ENCODE data around the gene MSH3.
"Not testable (repeated sequence)": the region's sequence is repeated elsewhere in the genome, so short reads cannot be mapped to it uniquely, and the experiment has no call there.

The MSH3 gene

GRCh38 chr5:80752427-80752826 is 98.0 kb downstream of the MSH3 start:
- no peak for DNase-seq (ENCODE audit: low read depth in 2 of 2, low spot score in 1 of 2)

GRCh38 chr5:80753712-80754111 is 99.3 kb downstream of the MSH3 start:
- DNase-seq (ENCODE audit: low read depth in 2 of 2, low spot score in 1 of 2): no peak

DNA sequence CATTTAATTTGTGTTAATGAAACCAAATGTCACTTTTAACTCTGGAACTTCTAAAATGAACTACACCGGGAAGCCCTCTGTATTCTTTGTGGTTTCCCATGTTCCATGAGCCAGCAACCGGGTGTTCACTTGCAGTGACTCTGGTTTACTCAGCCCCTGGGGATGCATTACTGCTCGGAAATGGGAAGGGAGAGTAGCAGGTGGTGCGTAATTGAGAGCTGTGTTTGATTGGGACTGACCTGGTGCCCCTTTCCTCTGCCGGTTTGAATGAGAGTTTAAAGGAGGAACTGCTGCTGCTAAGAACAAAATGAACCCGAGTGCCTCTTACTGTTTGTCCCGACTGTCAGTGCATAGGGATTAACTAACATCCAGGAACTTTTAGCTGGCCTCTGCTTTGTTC is 100.4 kb downstream of the MSH3 start:
- no peak for DNase-seq (ENCODE audit: low read depth in 2 of 2, low spot score in 1 of 2)

DNA sequence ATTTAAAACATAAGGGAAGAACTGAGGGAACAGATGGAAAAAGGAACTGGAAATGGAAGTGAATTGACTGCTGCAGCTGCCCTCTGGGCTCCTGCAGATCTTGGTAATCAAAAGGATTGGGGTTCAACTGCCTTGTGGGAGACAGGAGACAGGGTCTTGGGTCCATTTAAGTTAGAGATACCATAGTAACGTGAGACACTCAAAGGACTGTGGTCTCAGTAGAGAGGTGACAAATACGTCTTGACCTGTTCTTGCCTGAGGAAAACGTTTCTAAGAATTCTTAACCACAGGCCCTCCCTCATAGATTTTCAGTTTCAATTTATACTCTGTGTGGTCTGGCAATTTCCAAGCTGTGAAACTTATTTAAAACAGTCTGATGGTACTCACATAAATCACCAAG is 101.2 kb downstream of the MSH3 start:
- DNase-seq (ENCODE audit: low read depth in 2 of 2, low spot score in 1 of 2): no peak

DNA sequence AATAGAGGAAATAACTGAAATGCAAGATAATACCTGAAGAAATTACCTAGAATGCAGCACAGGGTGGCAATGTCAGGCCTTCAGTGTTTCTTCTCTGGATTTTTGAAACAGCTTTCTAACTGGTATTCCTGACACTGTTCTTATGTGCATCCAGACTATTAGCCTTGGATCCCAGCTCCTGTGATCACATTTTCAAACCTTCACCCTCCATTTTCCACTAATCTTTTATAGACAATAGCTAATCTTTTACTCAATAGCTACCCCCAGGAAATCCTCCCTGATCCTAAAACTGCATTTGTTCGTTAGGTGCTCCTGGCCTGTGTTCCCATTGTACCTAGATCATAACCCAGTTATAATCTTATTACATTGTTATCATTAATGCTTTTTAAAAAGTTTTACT is 101.8 kb downstream of the MSH3 start:
- no peak for DNase-seq (ENCODE audit: low read depth in 2 of 2, low spot score in 1 of 2)

- no peak for DNase-seq (ENCODE audit: low read depth in 2 of 2, low spot score in 1 of 2)
These were observed 102.8 kb downstream of the MSH3 start for GRCh38 chr5:80757290-80757689.

GRCh38 chr5:80759866-80760577 is 105.6 kb downstream of the MSH3 start:
- DNase-seq (ENCODE audit: low read depth in 2 of 2, low spot score in 1 of 2): no peak

DNA sequence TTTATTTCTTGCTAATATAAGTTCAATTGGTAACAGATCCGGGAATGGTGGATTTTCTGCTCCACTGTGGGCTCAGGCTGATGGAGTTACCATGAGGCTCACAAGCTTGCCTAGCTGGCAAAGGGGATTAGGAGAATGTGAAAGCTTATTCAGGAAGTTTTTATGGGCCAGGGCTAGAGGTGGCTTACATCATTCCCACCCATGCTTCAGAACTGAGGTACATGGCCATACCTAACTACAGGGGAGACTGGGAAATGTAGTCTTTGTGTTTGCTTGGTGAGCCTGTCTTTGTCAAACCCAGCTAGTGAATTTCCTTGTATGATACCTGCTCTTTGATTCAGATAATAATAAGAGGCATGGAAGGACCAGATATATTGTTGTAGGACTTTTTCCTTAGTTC is 106.2 kb downstream of the MSH3 start:
- DNase-seq (ENCODE audit: low read depth in 2 of 2, low spot score in 1 of 2): no peak

GRCh38 chr5:80761176-80761575 is 106.7 kb downstream of the MSH3 start:
- DNase-seq (ENCODE audit: low read depth in 2 of 2, low spot score in 1 of 2): no peak

- DNase-seq (ENCODE audit: low read depth in 2 of 2, low spot score in 1 of 2): no peak
These were observed 107.5 kb downstream of the MSH3 start for GRCh38 chr5:80761966-80762365.

DNA sequence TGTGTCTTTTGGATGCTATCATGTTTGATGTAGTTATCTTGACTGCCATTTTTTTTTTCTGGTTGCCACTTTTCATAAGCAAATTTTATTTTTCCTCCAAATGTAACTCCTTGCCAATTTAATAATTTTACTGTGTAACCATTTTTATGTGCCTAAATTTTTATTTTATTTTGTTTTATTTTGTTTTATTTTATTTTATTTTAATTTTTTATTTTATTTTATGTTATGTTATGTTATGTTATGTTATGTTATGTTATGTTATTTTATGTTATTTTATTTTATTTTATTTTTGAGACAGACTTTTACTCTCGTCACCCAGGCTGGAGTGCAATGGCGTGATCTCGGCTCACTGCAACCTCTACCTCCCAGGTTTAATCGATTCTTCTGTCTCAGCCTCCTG is 108.1 kb downstream of the MSH3 start:
- DNase-seq (ENCODE audit: low read depth in 2 of 2, low spot score in 1 of 2): no peak

DNA sequence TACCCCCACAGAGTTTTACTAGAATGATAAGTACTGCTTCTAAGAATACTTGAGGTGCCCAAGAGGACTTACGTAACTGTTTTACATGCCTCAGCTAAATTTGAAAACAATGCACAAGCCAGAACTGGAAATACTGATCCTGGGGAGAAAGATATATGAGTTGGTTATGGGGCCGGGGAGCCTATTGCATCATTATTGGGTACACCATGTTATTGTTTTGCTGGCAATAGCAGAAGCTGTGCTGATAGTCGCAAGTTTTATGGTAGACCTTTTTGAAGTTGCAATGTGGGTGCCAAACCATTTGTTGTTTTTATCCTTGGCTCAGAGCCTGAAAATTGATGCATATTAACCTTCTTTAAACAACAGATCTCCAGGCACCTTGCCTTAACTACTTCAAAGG is 108.8 kb downstream of the MSH3 start:
- DNase-seq (ENCODE audit: low read depth in 2 of 2, low spot score in 1 of 2): no peak

- no peak for DNase-seq (ENCODE audit: low read depth in 2 of 2, low spot score in 1 of 2)
These were observed 109.6 kb downstream of the MSH3 start for GRCh38 chr5:80763873-80764647.

GRCh38 chr5:80764786-80765185 is 110.3 kb downstream of the MSH3 start:
- no peak for DNase-seq (ENCODE audit: low read depth in 2 of 2, low spot score in 1 of 2)

DNA sequence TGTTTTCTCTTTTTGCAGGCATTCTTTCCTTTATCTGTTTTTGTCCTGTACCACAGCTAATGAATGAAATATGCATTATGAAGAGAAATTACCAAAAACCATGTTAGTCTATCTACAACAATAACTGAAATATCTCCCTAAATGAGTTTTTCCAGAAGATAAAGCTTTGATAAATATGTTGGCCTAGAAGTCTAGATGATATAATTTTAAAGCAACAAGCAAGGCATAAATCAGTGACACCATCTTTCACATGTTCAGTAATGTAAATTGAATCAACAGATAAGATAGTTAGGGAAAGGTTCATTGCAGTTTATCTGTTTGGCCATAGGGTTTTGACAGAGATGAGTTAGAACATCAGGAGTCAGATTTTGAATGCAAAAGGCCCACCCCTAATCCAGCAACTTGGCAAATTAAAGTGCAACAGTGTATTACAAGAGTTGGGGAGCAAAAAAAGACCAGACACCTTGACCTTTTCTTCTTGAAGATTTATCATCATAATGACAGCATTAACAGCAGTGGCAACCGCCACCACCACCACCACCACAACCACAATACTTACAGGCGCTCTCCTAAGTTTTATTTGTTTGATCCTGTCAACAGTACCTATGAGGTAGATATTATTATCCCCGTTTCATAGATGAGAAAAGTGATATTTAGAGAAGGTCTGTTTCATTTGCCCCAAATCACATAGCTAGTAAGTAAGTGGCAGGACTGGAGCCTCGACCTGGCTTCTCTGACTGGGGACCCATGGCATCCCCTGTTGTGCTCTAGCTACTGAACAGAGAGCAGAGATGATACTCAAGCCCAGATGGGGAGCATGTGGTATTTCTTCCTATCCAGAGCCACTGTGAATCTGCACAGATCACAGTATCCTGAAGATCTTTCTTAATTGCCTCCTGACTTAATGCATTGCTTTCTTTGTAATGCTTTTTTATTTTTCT is 123.2 kb downstream of the MSH3 start:
- DNase-seq (ENCODE audit: low read depth in 2 of 2, low spot score in 1 of 2): no peak

DNA sequence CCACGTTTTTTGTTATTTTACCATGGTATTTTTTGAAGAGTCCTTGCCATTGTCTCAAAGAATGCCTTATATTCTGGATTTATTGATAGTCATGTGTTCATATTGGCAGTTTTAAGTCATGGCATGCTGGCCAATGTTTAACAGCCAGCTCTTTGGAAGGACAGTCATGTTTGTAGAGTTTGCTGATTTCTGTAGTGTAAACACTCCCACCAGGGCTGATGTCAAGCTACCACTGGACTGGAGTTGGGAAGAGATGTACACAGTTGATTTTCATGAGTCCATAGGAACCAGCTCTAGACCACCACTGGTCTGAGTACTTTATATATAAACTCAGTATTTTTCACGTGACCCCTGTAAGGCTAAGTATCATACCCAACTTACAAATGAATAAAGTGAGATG is 125.6 kb downstream of the MSH3 start:
- DNase-seq (ENCODE audit: low read depth in 2 of 2, low spot score in 1 of 2): no peak

GRCh38 chr5:80780761-80781285 is 126.4 kb downstream of the MSH3 start:
- no peak for DNase-seq (ENCODE audit: low read depth in 2 of 2, low spot score in 1 of 2)

DNA sequence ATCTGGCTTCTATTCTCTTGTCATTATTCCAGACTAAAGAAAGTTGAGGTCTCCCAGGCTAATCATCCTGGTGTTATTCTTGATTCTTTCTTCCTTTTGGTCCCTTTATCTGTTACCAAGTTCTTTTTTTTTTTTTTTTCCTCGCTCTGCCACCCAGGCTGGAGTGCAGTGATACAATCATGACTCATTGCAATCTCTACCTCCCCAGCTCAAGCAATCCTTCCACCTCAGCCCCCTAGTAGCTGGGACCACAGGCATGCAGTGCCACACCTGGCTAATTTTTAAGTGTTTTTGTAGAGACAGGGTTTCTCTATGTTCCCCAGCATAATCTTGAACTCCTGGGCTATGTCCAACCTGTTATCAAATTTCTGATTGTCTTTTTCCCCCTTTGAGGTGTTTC is 126.9 kb downstream of the MSH3 start:
- no peak for DNase-seq (ENCODE audit: low read depth in 2 of 2, low spot score in 1 of 2)

DNA sequence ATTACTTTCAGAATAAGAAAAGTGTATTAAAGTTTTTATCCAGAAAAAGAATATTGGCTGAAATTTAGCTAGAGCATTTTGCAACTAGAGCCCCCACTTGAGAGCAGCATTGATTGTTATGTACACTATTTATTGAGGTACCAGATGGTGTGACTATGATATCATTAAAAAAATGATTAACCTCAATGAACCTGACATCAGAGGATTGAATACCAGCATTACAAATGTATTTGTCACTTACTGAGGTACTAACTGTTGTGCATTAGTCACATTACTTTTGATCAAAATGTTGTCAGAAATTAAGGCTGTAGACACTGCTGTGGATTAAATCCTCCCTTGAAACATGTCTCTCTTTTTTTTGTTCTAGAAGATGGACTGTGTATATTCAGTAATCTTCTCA is 128.2 kb downstream of the MSH3 start:
- no peak for DNase-seq (ENCODE audit: low read depth in 2 of 2, low spot score in 1 of 2)

DNA sequence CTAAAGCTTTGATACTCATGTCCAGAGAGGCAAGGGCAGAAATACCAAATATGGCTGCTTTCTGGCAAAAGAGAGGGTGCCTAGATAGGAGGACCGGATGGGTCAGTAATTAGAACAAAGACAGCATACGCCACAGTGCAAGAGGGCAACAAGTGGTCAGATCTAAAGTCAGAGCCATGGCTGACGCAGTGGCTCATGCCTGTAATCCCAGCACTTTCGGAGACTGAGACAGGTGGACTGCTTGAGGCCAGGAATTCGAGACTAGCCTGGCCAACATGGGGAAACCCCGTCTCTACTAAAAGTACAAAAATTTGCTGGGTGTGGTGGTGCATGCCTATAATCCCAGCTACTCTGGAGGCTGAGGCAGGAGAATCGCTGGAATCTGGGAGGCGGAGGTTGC is 129.3 kb downstream of the MSH3 start:
- DNase-seq (ENCODE audit: low read depth in 2 of 2, low spot score in 1 of 2): not testable (repeated sequence)

- DNase-seq (ENCODE audit: low read depth in 2 of 2, low spot score in 1 of 2): no peak
These were observed 130.0 kb downstream of the MSH3 start for GRCh38 chr5:80784451-80784850.
